Type B pancreatic cell (in vitro differentiated cells): Measurements from ENCODE around the gene D2HGDH. TPM values are rescaled to one million over a fixed set of nuclear protein-coding genes. Genes with fewer than 3 reads are reported as not detected.
"Not testable (repeated sequence)": the region's sequence is repeated elsewhere in the genome, so short reads cannot be mapped to it uniquely, and the experiment has no call there.

ENCODE experiments used
- DNase-seq: peaks from one replicate; pipeline ENCODE4 v3.0.0; 2021; ENCODE audit warnings: mixed read lengths; ENCODE audit not compliant: unreplicated experiment; ENCODE audit errors: extremely low spot score
- H3K27ac Mint-ChIP-seq: 2 replicates; pipeline ENCODE4 v1.8.0; 2021; ENCODE audit warnings: mild to moderate bottlenecking, mixed read lengths
- H3K27me3 Mint-ChIP-seq: 2 replicates; pipeline ENCODE4 v1.8.0; 2021; ENCODE audit warnings: mixed read lengths
- H3K36me3 Mint-ChIP-seq: 2 replicates; pipeline ENCODE4 v1.8.0; 2021; ENCODE audit warnings: mixed read lengths
- H3K4me1 Mint-ChIP-seq: one replicate; pipeline ENCODE4 v1.8.0; 2021; ENCODE audit warnings: mixed read lengths; ENCODE audit not compliant: unreplicated experiment
- H3K4me3 Mint-ChIP-seq: 2 replicates; pipeline ENCODE4 v1.8.0; 2021; ENCODE audit warnings: mild to moderate bottlenecking, mixed read lengths
- H3K9me3 Mint-ChIP-seq: 2 replicates; pipeline ENCODE4 v1.8.0; 2021; ENCODE audit warnings: mixed read lengths
- CTCF ChIP-seq: fragments of 200-600 bp; sonication (generic); conservative IDR thresholded peaks from 2 replicates; pipeline ENCODE4 v1.5.0; 2021; ENCODE audit warnings: antibody characterized with exemption, mild to moderate bottlenecking
- total RNA-seq: library from RNA; stranded (reverse); gene quantifications from 2 replicates; pipeline ENCODE4 v1.2.1, GENCODE V29; 2021; ENCODE audit warnings: low replicate concordance

Gene D2HGDH
- total RNA-seq, 1 donor from 2014 or later: 36.0 TPM

- Mint-ChIP-seq H3K4me3 (no peak overlapping the region), H3K27me3 (no peaks in the 10 kb centered on the region), H3K4me1 (peaks cover 9% of the 10 kb centered on the region), H3K9me3 (no peaks in the 10 kb centered on the region), H3K27ac (no peak overlapping the region), H3K36me3 (no peaks in the 10 kb centered on the region)
- peak; percentile 67 for DNase-seq
- no peak for TF ChIP-seq CTCF
Measured at GRCh38 chr2:241777170-241777685, 42.8 kb downstream of the D2HGDH start.

GRCh38 chr2:241777686-241778627 lies 43.5 kb downstream of the D2HGDH start:
- no peak overlapping the region for H3K4me3 Mint-ChIP-seq
- no peaks in the 10 kb centered on the region for H3K36me3 Mint-ChIP-seq
- TF ChIP-seq CTCF: no peak
- H3K9me3 Mint-ChIP-seq: no peaks in the 10 kb centered on the region
- H3K4me1 Mint-ChIP-seq: peaks cover 2% of the 10 kb centered on the region
- no peaks in the 10 kb centered on the region for H3K27me3 Mint-ChIP-seq
- no peak overlapping the region for H3K27ac Mint-ChIP-seq
- peak; percentile 63 for DNase-seq

- no peaks in the 10 kb centered on the region for H3K27me3 Mint-ChIP-seq
- H3K36me3 Mint-ChIP-seq: no peaks in the 10 kb centered on the region
- no peak for TF ChIP-seq CTCF
- H3K9me3 Mint-ChIP-seq: no peaks in the 10 kb centered on the region
- H3K4me1 Mint-ChIP-seq: no peaks in the 10 kb centered on the region
- DNase-seq: no peak
- no peak overlapping the region for H3K4me3 Mint-ChIP-seq
- no peak overlapping the region for H3K27ac Mint-ChIP-seq
Measured at GRCh38 chr2:241780939-241781569, 46.6 kb downstream of the D2HGDH start.

GRCh38 chr2:241782053-241782452 lies 47.6 kb downstream of the D2HGDH start:
- not testable (repeated sequence) for DNase-seq, H3K27me3 Mint-ChIP-seq, H3K9me3 Mint-ChIP-seq, H3K4me1 Mint-ChIP-seq, H3K27ac Mint-ChIP-seq, H3K36me3 Mint-ChIP-seq, H3K4me3 Mint-ChIP-seq

- no peak for DNase-seq
- H3K4me1 Mint-ChIP-seq: no peaks in the 10 kb centered on the region
- H3K27me3 Mint-ChIP-seq: no peaks in the 10 kb centered on the region
- no peak for TF ChIP-seq CTCF
- H3K4me3 Mint-ChIP-seq: no peak overlapping the region
- no peak overlapping the region for H3K27ac Mint-ChIP-seq
- no peaks in the 10 kb centered on the region for H3K36me3 Mint-ChIP-seq
- peaks cover 12% of the 10 kb centered on the region for H3K9me3 Mint-ChIP-seq
Measured at GRCh38 chr2:241788135-241788534, 53.7 kb downstream of the D2HGDH start.

GRCh38 chr2:241788572-241788971 lies 54.1 kb downstream of the D2HGDH start:
- Mint-ChIP-seq H3K27ac (no peak overlapping the region), H3K4me1 (no peaks in the 10 kb centered on the region), H3K27me3 (peaks cover 2% of the 10 kb centered on the region), H3K9me3 (peaks cover 12% of the 10 kb centered on the region), H3K36me3 (peaks cover 3% of the 10 kb centered on the region), H3K4me3 (no peak overlapping the region)
- no peak for TF ChIP-seq CTCF
- DNase-seq: no peak

GRCh38 chr2:241791385-241791784 lies 57.0 kb downstream of the D2HGDH start:
- not testable (repeated sequence) for H3K27ac Mint-ChIP-seq, H3K36me3 Mint-ChIP-seq, H3K27me3 Mint-ChIP-seq, H3K4me3 Mint-ChIP-seq, DNase-seq, H3K4me1 Mint-ChIP-seq
- H3K9me3 Mint-ChIP-seq: peaks cover 12% of the 10 kb centered on the region
